Endothelial cell of umbilical vein (primary cell): ENCODE results near the gene RAB40C. TPM values are rescaled to one million over a fixed set of nuclear protein-coding genes. Genes with fewer than 3 reads are reported as not detected.

Experiments
- BruUV-seq: library from RNA; stranded (reverse); fragments of 400-500 nt; replicated peaks from 2 replicates; lab custom pipeline; 2021; lab: Mats Ljungman, UMichigan
- CTCF ChIA-PET: fragments of 300-600, 350-600 bp; sonication (Branson Sonifier 250); formaldehyde crosslinking; loops from one replicate; lab custom pipeline; 2021; ENCODE audit warnings: antibody characterized with exemption, inconsistent platforms; lab: Charles Lee
- POLR2A ChIA-PET: fragments of 300-600, 350-600 bp; sonication (Branson Sonifier 250); formaldehyde crosslinking; loops from one replicate; lab custom pipeline; 2021; ENCODE audit warnings: antibody characterized with exemption, inconsistent platforms; lab: Charles Lee
- DNase-seq: peaks from one replicate; pipeline ENCODE4 v3.0.0-alpha.2; 2011; ENCODE audit warnings: low read depth, low spot score
- FAIRE-seq: peaks from 2 replicates; lab custom pipeline; 2011; peaks lifted over from hg19 to GRCh38; lab: Jason Lieb, UNC
- H2AFZ ChIP-seq: 2 replicates; pipeline ENCODE4 v1.6.0; 2012; ENCODE audit warnings: low read depth, low read length, control low read depth, inconsistent platforms
- H3K27ac ChIP-seq: 2 replicates; pipeline ENCODE4 v1.5.1; 2011; ENCODE audit warnings: low read depth, mild to moderate bottlenecking, control low read depth, low read length, moderate library complexity; ENCODE audit not compliant: insufficient read depth
- H3K27me3 ChIP-seq, 2 experiments: 2 replicates each; pipeline versions ENCODE4 v1.6.0 to v1.6.1; 2011; ENCODE audit warnings: low read length in 2 of 2, mixed read lengths in 1 of 2; ENCODE audit not compliant: control insufficient read depth in 2 of 2, insufficient read depth in 2 of 2
- H3K36me3 ChIP-seq, 2 experiments: 2 replicates in 1 of 2; 3 replicates in 1 of 2; pipeline ENCODE4 v1.5.1; 2011; ENCODE audit warnings: low read length in 2 of 2, mild to moderate bottlenecking in 1 of 2, moderate library complexity in 1 of 2; ENCODE audit not compliant: control insufficient read depth in 2 of 2, insufficient read depth in 2 of 2; ENCODE audit errors: extremely low read depth in 1 of 2
- H3K4me1 ChIP-seq: 3 replicates; pipeline ENCODE4 v1.5.1; 2011; ENCODE audit warnings: mild to moderate bottlenecking, low read length; ENCODE audit not compliant: control insufficient read depth, insufficient read depth; ENCODE audit errors: extremely low read depth
- H3K4me2 ChIP-seq: 2 replicates; pipeline ENCODE4 v1.6.1; 2011; ENCODE audit warnings: low read length, control low read depth, mixed read lengths; ENCODE audit not compliant: insufficient read depth
- H3K4me3 ChIP-seq, 3 experiments: fragments of 200-600 bp in 1 of 3; sonication (generic), shearing (Covaris generic) in 1 of 3; replicated peaks in 1 of 3; 2 replicates each; pipeline ENCODE4 v1.5.1; 2011 to 2016; ENCODE audit warnings: control low read depth in 3 of 3, low read length in 3 of 3, mild to moderate bottlenecking in 2 of 3, inconsistent platforms in 1 of 3, low read depth in 1 of 3, moderate library complexity in 1 of 3; ENCODE audit not compliant: insufficient read depth in 1 of 3
- H3K79me2 ChIP-seq: 2 replicates; pipeline ENCODE4 v1.6.0; 2012; ENCODE audit warnings: low read length, inconsistent platforms; ENCODE audit not compliant: control insufficient read depth, insufficient read depth
- H3K9ac ChIP-seq: replicated peaks from 2 replicates; pipeline ENCODE3; 2011; ENCODE audit warnings: low read length, control low read depth; ENCODE audit not compliant: insufficient read depth; ENCODE audit errors: extremely low read depth
- H3K9me1 ChIP-seq: replicated peaks from 3 replicates; pipeline ENCODE4 v1.6.0; 2011; ENCODE audit warnings: mild to moderate bottlenecking, low read length; ENCODE audit not compliant: control insufficient read depth, insufficient read depth; ENCODE audit errors: extremely low read depth
- H3K9me3 ChIP-seq: replicated peaks from 2 replicates; pipeline ENCODE4 v1.5.1; 2012; ENCODE audit warnings: low read length, inconsistent platforms; ENCODE audit not compliant: control insufficient read depth, insufficient read depth
- H4K20me1 ChIP-seq: replicated peaks from 2 replicates; pipeline ENCODE3; 2011; ENCODE audit warnings: mild to moderate bottlenecking, low read length; ENCODE audit not compliant: control insufficient read depth, insufficient read depth; ENCODE audit errors: extremely low read depth
- EZH2 ChIP-seq: IDR thresholded peaks from 2 replicates; pipeline ENCODE4 v1.6.1; 2012; ENCODE audit warnings: borderline replicate concordance, low read depth, mild to moderate bottlenecking, moderate library complexity, low read length, inconsistent platforms; ENCODE audit not compliant: severe bottlenecking
- FOS ChIP-seq: IDR thresholded peaks from 2 replicates; pipeline ENCODE4 v1.6.1; 2011; ENCODE audit warnings: mild to moderate bottlenecking, low read length, moderate library complexity, borderline replicate concordance; ENCODE audit not compliant: insufficient read depth
- JUN ChIP-seq: IDR thresholded peaks from 2 replicates; pipeline ENCODE4 v1.6.1; 2011; ENCODE audit warnings: borderline replicate concordance, low read depth; ENCODE audit not compliant: insufficient read length, insufficient read depth
- POLR2A ChIP-seq: IDR thresholded peaks from 2 replicates; pipeline ENCODE4 v1.6.1; 2012; ENCODE audit warnings: low read depth, mild to moderate bottlenecking, control low read depth, low read length
- POLR2AphosphoS5 ChIP-seq: IDR thresholded peaks from 2 replicates; pipeline ENCODE4 v1.6.1; 2012; ENCODE audit warnings: low read depth, mild to moderate bottlenecking, control low read depth, low read length, moderate library complexity; ENCODE audit not compliant: insufficient read depth
- dilution Hi-C: fragments of 300-500 bp; cut with MboI; formaldehyde crosslinking; loops from one replicate; pipeline ENCODE4 v1.15.0; 2019; ENCODE audit warnings: low sequenced_read_pairs; ENCODE audit not compliant: extremely low pct_ligation_motif_present
- intact Hi-C: fragments of 100-400 bp; cut with micrococcal nuclease; formaldehyde crosslinking; loops from one replicate; pipeline ENCODE4 v1.10.0; 2022
- polyA plus RNA-seq, 4 experiments: library from polyadenylated mRNA; depleted of rRNA in 3 of 4; stranded (reverse) in 3 of 4; unstranded in 1 of 4; fragments of >200 nt; gene quantifications; 2 replicates each; pipeline versions ENCODE4 v1.2.1 to v1.2.3, GENCODE V29; 2011 to 2012; ENCODE audit warnings: missing spikeins in 1 of 4
- total RNA-seq: library from RNA; stranded (reverse); gene quantifications from 2 replicates; pipeline ENCODE4 v1.2.3, GENCODE V29; 2021
- TF ChIP-seq, protein P1 (sequence below), 2 donors: IDR thresholded peaks; 1 replicate in 1 of 2; 2 replicates in 1 of 2; pipeline ENCODE4 v1.5.1; 2011; ENCODE audit warnings: low read length in 2 of 2, mild to moderate bottlenecking in 2 of 2, moderate library complexity in 2 of 2, control low read depth in 1 of 2, inconsistent platforms in 1 of 2, low read depth in 1 of 2; ENCODE audit not compliant: insufficient read depth in 1 of 2; ENCODE audit errors: extremely low read depth in 1 of 2
- TF ChIP-seq, protein P2 (sequence below): IDR thresholded peaks from 2 replicates; pipeline ENCODE4 v1.6.1; 2011; ENCODE audit not compliant: insufficient read depth, insufficient read length

The RAB40C gene
- total and polyA plus RNA-seq, 2 donors (not counting 3 experiments of a cell fraction or from before 2014, with no cell fraction given) = 12.4 to 18.8 TPM

DNA sequence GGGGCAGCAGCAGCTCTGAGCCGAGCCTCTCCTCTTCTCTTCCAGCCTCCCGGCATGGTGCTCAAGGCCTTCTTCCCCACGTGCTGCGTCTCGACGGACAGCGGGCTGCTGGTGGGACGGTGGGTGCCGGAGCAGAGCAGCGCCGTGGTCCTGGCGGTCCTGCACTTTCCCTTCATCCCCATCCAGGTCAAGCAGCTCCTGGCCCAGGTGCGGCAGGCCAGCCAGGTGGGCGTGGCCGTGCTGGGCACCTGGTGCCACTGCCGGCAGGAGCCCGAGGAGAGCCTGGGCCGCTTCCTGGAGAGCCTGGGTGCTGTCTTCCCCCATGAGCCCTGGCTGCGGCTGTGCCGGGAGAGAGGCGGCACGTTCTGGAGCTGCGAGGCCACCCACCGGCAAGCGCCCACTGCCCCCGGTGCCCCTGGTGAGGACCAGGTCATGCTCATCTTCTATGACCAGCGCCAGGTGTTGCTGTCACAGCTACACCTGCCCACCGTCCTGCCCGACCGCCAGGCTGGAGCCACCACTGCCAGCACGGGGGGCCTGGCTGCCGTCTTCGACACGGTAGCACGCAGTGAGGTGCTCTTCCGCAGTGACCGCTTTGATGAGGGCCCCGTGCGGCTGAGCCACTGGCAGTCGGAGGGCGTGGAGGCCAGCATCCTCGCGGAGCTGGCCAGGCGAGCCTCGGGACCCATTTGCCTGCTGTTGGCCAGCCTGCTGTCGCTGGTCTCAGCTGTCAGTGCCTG is 15.7 kb upstream of the RAB40C start:
- no TSS peak for BruUV-seq

More for the DNA sequence above, 15.7 kb upstream of the RAB40C start:
- TF ChIP-seq EZH2 = no peak
- TF ChIP-seq, protein P1, sequence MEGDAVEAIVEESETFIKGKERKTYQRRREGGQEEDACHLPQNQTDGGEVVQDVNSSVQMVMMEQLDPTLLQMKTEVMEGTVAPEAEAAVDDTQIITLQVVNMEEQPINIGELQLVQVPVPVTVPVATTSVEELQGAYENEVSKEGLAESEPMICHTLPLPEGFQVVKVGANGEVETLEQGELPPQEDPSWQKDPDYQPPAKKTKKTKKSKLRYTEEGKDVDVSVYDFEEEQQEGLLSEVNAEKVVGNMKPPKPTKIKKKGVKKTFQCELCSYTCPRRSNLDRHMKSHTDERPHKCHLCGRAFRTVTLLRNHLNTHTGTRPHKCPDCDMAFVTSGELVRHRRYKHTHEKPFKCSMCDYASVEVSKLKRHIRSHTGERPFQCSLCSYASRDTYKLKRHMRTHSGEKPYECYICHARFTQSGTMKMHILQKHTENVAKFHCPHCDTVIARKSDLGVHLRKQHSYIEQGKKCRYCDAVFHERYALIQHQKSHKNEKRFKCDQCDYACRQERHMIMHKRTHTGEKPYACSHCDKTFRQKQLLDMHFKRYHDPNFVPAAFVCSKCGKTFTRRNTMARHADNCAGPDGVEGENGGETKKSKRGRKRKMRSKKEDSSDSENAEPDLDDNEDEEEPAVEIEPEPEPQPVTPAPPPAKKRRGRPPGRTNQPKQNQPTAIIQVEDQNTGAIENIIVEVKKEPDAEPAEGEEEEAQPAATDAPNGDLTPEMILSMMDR (IDR thresholded peaks at IDR 0.05; ENCODE audit: extremely low read depth in 1 of 2, insufficient read depth in 1 of 2, low read depth in 1 of 2, low read length in 2 of 2) = no peak
- TF ChIP-seq JUN = no peak
- TF ChIP-seq FOS = no peak
- TF ChIP-seq POLR2A = no peak
- TF ChIP-seq, protein P2, sequence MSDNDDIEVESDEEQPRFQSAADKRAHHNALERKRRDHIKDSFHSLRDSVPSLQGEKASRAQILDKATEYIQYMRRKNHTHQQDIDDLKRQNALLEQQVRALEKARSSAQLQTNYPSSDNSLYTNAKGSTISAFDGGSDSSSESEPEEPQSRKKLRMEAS = no peak
- TF ChIP-seq POLR2AphosphoS5 = no peak
- Histone ChIP-seq H3K9me1 (no peaks in the 10 kb centered on the region), H2AFZ (no peak overlapping the region), H3K27me3 (no peaks in the 10 kb centered on the region), H3K79me2 (peaks cover 13% of the 10 kb centered on the region), H3K36me3 (peaks cover 0 to 16% of the 10 kb centered on the region in 2 experiments), H3K4me1 (peaks cover 11% of the 10 kb centered on the region), H3K9me3 (no peaks in the 10 kb centered on the region), H3K27ac (no peak overlapping the region), H3K4me2 (no peak overlapping the region), H3K9ac (no peak overlapping the region), H4K20me1 (no peaks in the 10 kb centered on the region), H3K4me3 (no peak overlapping the region)
- POLR2A ChIA-PET = no interaction called here
- dilution Hi-C loops = no loop called here
- DNase-seq (no peak), FAIRE-seq (no peak)
- intact Hi-C loops = no loop called here
- CTCF ChIA-PET = no interaction called here
